NT2/D1 (cell line): ENCODE data around the gene RAP1GAP2.
"Not testable (repeated sequence)": the region's sequence is repeated elsewhere in the genome, so short reads cannot be mapped to it uniquely, and the experiment has no call there.

ENCODE experiments used
- DNase-seq: peaks from one replicate; pipeline ENCODE4 v3.0.0-alpha.2; 2011; ENCODE audit warnings: low read depth, low spot score
- H3K27me3 ChIP-seq: 2 replicates; pipeline ENCODE4 v1.6.0; 2011; ENCODE audit warnings: mild to moderate bottlenecking; ENCODE audit not compliant: insufficient read length, insufficient read depth
- H3K36me3 ChIP-seq: 2 replicates; pipeline ENCODE4 v1.6.1; 2011; ENCODE audit warnings: mild to moderate bottlenecking, low read length, mixed read lengths; ENCODE audit not compliant: insufficient read depth, insufficient read length
- H3K4me1 ChIP-seq: 2 replicates; pipeline ENCODE4 v1.5.1; 2011; ENCODE audit not compliant: insufficient read depth, insufficient read length
- H3K4me3 ChIP-seq: 2 replicates; pipeline ENCODE4 v1.5.1; 2011; ENCODE audit warnings: low read depth; ENCODE audit not compliant: insufficient read length
- H3K9ac ChIP-seq: 2 replicates; pipeline ENCODE4 v1.6.0; 2011; ENCODE audit warnings: low read depth; ENCODE audit not compliant: insufficient read length
- H3K9me3 ChIP-seq: 2 replicates; pipeline ENCODE4 v1.5.1; 2011; ENCODE audit warnings: mild to moderate bottlenecking, low read length; ENCODE audit not compliant: insufficient read depth
- SUZ12 ChIP-seq: IDR thresholded peaks from 2 replicates; pipeline ENCODE4 v1.6.1; 2011; ENCODE audit not compliant: insufficient read length, insufficient read depth; ENCODE audit errors: extremely low read depth
- YY1 ChIP-seq: IDR thresholded peaks from 2 replicates; pipeline ENCODE4 v1.6.1; 2011; ENCODE audit not compliant: insufficient read length, insufficient read depth
- ZNF274 ChIP-seq: IDR thresholded peaks from 2 replicates; pipeline ENCODE4 v1.6.1; 2011; ENCODE audit warnings: mild to moderate bottlenecking, low read depth, low read length

Gene RAP1GAP2

GRCh38 chr17:3027786-3028532 is 231.7 kb downstream of the RAP1GAP2 start:
- TF ChIP-seq ZNF274 (no peak), YY1 (no peak), SUZ12 (no peak)
- no peaks in the 10 kb centered on the region for H3K27me3 ChIP-seq
- H3K4me3 ChIP-seq, result no peak overlapping the region
- H3K36me3 ChIP-seq, result peaks cover 42% of the 10 kb centered on the region
- peaks cover 3% of the 10 kb centered on the region for H3K4me1 ChIP-seq
- H3K9me3 ChIP-seq, result peaks cover 13% of the 10 kb centered on the region; the same call in 1 of the 2 replicates
- H3K9ac ChIP-seq, result no peak overlapping the region
- no peak for DNase-seq

- TF ChIP-seq ZNF274 (no peak), YY1 (no peak), SUZ12 (no peak)
- Histone ChIP-seq H3K4me1 (peaks cover 3% of the 10 kb centered on the region), H3K9me3 (0 out of 2 replicates have a peak, but pooled peaks cover 3% of the 10 kb centered on the region), H3K9ac (no peak overlapping the region), H3K36me3 (peaks cover 37% of the 10 kb centered on the region), H3K4me3 (no peak overlapping the region), H3K27me3 (no peaks in the 10 kb centered on the region)
- DNase-seq, result no peak
Measured at GRCh38 chr17:3029213-3029913, 233.1 kb downstream of the RAP1GAP2 start.

GRCh38 chr17:3030096-3030495 is 233.9 kb downstream of the RAP1GAP2 start:
- peaks cover 3% of the 10 kb centered on the region for H3K4me1 ChIP-seq
- H3K27me3 ChIP-seq, result no peaks in the 10 kb centered on the region
- no peak overlapping the region for H3K9ac ChIP-seq
- DNase-seq, result no peak
- H3K4me3 ChIP-seq, result no peak overlapping the region
- TF ChIP-seq ZNF274, result no peak
- TF ChIP-seq YY1, result no peak
- no peak for TF ChIP-seq SUZ12
- H3K9me3 ChIP-seq, result no peaks in the 10 kb centered on the region
- H3K36me3 ChIP-seq, result peaks cover 43% of the 10 kb centered on the region

- H3K4me1 ChIP-seq, H3K4me3 ChIP-seq, DNase-seq, H3K9ac ChIP-seq, H3K27me3 ChIP-seq, H3K9me3 ChIP-seq: not testable (repeated sequence)
- peaks cover 45% of the 10 kb centered on the region for H3K36me3 ChIP-seq
Measured at GRCh38 chr17:3030852-3031470, 234.7 kb downstream of the RAP1GAP2 start.

- H3K9me3 ChIP-seq, result no peaks in the 10 kb centered on the region
- H3K36me3 ChIP-seq, result peaks cover 38% of the 10 kb centered on the region
Measured at GRCh38 chr17:3032258-3033247, 236.3 kb downstream of the RAP1GAP2 start.

GRCh38 chr17:3033248-3033640 is 237.0 kb downstream of the RAP1GAP2 start:
- Histone ChIP-seq H3K4me1 (no peaks in the 10 kb centered on the region), H3K27me3 (no peaks in the 10 kb centered on the region), H3K36me3 (peaks cover 33% of the 10 kb centered on the region), H3K9ac (no peak overlapping the region), H3K9me3 (no peaks in the 10 kb centered on the region), H3K4me3 (no peak overlapping the region)
- TF ChIP-seq YY1, result no peak
- TF ChIP-seq SUZ12, result no peak
- no peak for TF ChIP-seq ZNF274
- no peak for DNase-seq

More at GRCh38 chr17:3032258-3033247, 236.3 kb downstream of the RAP1GAP2 start:
- no peak for TF ChIP-seq ZNF274
- TF ChIP-seq SUZ12, result no peak
- TF ChIP-seq YY1, result no peak
- DNase-seq, result no peak
- no peak overlapping the region for H3K9ac ChIP-seq
- H3K4me1 ChIP-seq, result no peaks in the 10 kb centered on the region
- H3K4me3 ChIP-seq, result no peak overlapping the region
- no peaks in the 10 kb centered on the region for H3K27me3 ChIP-seq
